ENCODE results near the gene RC3H2.

- TF ChIP-seq CTCF (conservative IDR thresholded peaks at IDR 0.05; ENCODE audit: low read length) (no peak), EZH2phosphoT487 (IDR thresholded peaks at IDR 0.05; ENCODE audit: borderline replicate concordance, low read depth, low read length) (no peak)
Observed at GRCh38 chr9:122808141-122808540, 97.0 kb downstream of the RC3H2 start.

All from OCI-LY7 (cell line).